HEK293 (cell line): ENCODE measurements around the gene MED4.
A peak's percentile ranks its signal among the peaks of the same experiment; 100 is the strongest.

Source experiments
- GFI1B ChIP-seq: fragments of 450-650 bp; formaldehyde crosslinking; IDR thresholded peaks from 2 replicates; pipeline ENCODE4 v1.5.1; 2016; ENCODE audit warnings: missing biosample characterization, missing genetic modification characterization
- KLF10 ChIP-seq: fragments of 450-650 bp; IDR thresholded peaks from 2 replicates; pipeline ENCODE4 v1.5.1; 2018; ENCODE audit warnings: missing biosample characterization, mild to moderate bottlenecking, missing genetic modification characterization
- MEIS1 ChIP-seq: sonication (generic); formaldehyde crosslinking; IDR thresholded peaks from 2 replicates; pipeline ENCODE4 v1.8.1; 2022; ENCODE audit warnings: missing genetic modification reagents, mild to moderate bottlenecking, borderline replicate concordance
- PRDM1 ChIP-seq: fragments of 450-650 bp; formaldehyde crosslinking; IDR thresholded peaks from 2 replicates; pipeline ENCODE4; 2016; ENCODE audit warnings: missing biosample characterization, missing genetic modification characterization
- SALL2 ChIP-seq: fragments of 450-650 bp; formaldehyde crosslinking; IDR thresholded peaks from 2 replicates; pipeline ENCODE4 v1.5.0; 2017; ENCODE audit warnings: missing biosample characterization, mild to moderate bottlenecking, missing genetic modification characterization, borderline replicate concordance
- SETDB1 ChIP-seq: IDR thresholded peaks from one replicate; pipeline ENCODE4 v1.6.1; 2017; ENCODE audit warnings: mild to moderate bottlenecking, low read length, moderate library complexity, mixed read lengths; ENCODE audit not compliant: insufficient read length
- ZBTB20 ChIP-seq: fragments of 450-650 bp; formaldehyde crosslinking; IDR thresholded peaks from 2 replicates; pipeline ENCODE4 v1.5.1; 2016; ENCODE audit warnings: missing biosample characterization, missing genetic modification characterization
- ZEB2 ChIP-seq: fragments of 450-650 bp; formaldehyde crosslinking; IDR thresholded peaks from 2 replicates; pipeline ENCODE4 v1.5.1; 2016; ENCODE audit warnings: missing biosample characterization, missing genetic modification characterization
- ZFP3 ChIP-seq: fragments of 450-650 bp; formaldehyde crosslinking; IDR thresholded peaks from 2 replicates; pipeline ENCODE4 v1.5.1; 2016; ENCODE audit warnings: low read depth, missing biosample characterization, missing genetic modification characterization
- ZFP37 ChIP-seq: fragments of 450-650 bp; formaldehyde crosslinking; IDR thresholded peaks from 2 replicates; pipeline ENCODE4 v1.5.1; 2016; ENCODE audit warnings: missing biosample characterization, missing genetic modification characterization
- ZIC2 ChIP-seq: fragments of 450-650 bp; formaldehyde crosslinking; IDR thresholded peaks from 2 replicates; pipeline ENCODE4 v1.5.1; 2016; ENCODE audit warnings: missing biosample characterization, missing genetic modification characterization
- ZNF112 ChIP-seq: fragments of 450-650 bp; formaldehyde crosslinking; IDR thresholded peaks from 2 replicates; pipeline ENCODE4 v1.5.0; 2017; ENCODE audit warnings: missing biosample characterization, missing genetic modification characterization
- ZNF132 ChIP-seq: fragments of 450-650 bp; formaldehyde crosslinking; IDR thresholded peaks from 2 replicates; pipeline ENCODE4 v1.5.1; 2017; ENCODE audit warnings: missing biosample characterization, missing genetic modification characterization, borderline replicate concordance
- ZNF214 ChIP-seq: fragments of 450-650 bp; formaldehyde crosslinking; IDR thresholded peaks from 2 replicates; pipeline ENCODE4 v1.5.1; 2017; ENCODE audit warnings: missing biosample characterization, mild to moderate bottlenecking, missing genetic modification characterization, borderline replicate concordance
- ZNF223 ChIP-seq: fragments of 450-650 bp; formaldehyde crosslinking; IDR thresholded peaks from 2 replicates; pipeline ENCODE4 v1.5.1; 2016; ENCODE audit warnings: missing biosample characterization, missing genetic modification characterization
- ZNF23 ChIP-seq: fragments of 450-650 bp; formaldehyde crosslinking; IDR thresholded peaks from 2 replicates; pipeline ENCODE4 v1.5.1; 2016; ENCODE audit warnings: missing biosample characterization, missing genetic modification characterization, borderline replicate concordance
- ZNF248 ChIP-seq: fragments of 450-650 bp; formaldehyde crosslinking; IDR thresholded peaks from 2 replicates; pipeline ENCODE4 v1.5.1; 2017; ENCODE audit warnings: missing biosample characterization, missing genetic modification characterization
- ZNF341 ChIP-seq: fragments of 450-650 bp; formaldehyde crosslinking; IDR thresholded peaks from 2 replicates; pipeline ENCODE4; 2016; ENCODE audit warnings: low read depth, missing biosample characterization, missing genetic modification characterization
- ZNF488 ChIP-seq: fragments of 450-650 bp; formaldehyde crosslinking; IDR thresholded peaks from 2 replicates; pipeline ENCODE4 v1.5.1; 2016; ENCODE audit warnings: missing biosample characterization, missing genetic modification characterization
- ZNF510 ChIP-seq: fragments of 450-650 bp; formaldehyde crosslinking; IDR thresholded peaks from 2 replicates; pipeline ENCODE4 v1.5.1; 2018; ENCODE audit warnings: mild to moderate bottlenecking, missing genetic modification characterization, missing biosample characterization; ENCODE audit not compliant: insufficient replicate concordance
- ZNF560 ChIP-seq: fragments of 450-650 bp; formaldehyde crosslinking; IDR thresholded peaks from 2 replicates; pipeline ENCODE4 v1.5.1; 2017; ENCODE audit warnings: missing biosample characterization, missing genetic modification characterization, borderline replicate concordance
- ZNF600 ChIP-seq: fragments of 450-650 bp; formaldehyde crosslinking; IDR thresholded peaks from 2 replicates; pipeline ENCODE4 v1.5.1; 2016; ENCODE audit warnings: missing biosample characterization, missing genetic modification characterization
- ZNF610 ChIP-seq: fragments of 450-650 bp; formaldehyde crosslinking; IDR thresholded peaks from 2 replicates; pipeline ENCODE4 v1.5.1; 2016; ENCODE audit warnings: missing biosample characterization, missing genetic modification characterization, borderline replicate concordance
- ZNF623 ChIP-seq: fragments of 450-650 bp; formaldehyde crosslinking; IDR thresholded peaks from 2 replicates; pipeline ENCODE4 v1.5.1; 2016; ENCODE audit warnings: missing biosample characterization, missing genetic modification characterization
- ZNF645 ChIP-seq: fragments of 450-650 bp; formaldehyde crosslinking; IDR thresholded peaks from 2 replicates; pipeline ENCODE4; 2016; ENCODE audit warnings: missing biosample characterization, missing genetic modification characterization
- ZNF785 ChIP-seq: fragments of 450-650 bp; formaldehyde crosslinking; IDR thresholded peaks from 2 replicates; pipeline ENCODE4 v1.5.1; 2016; ENCODE audit warnings: missing biosample characterization, missing genetic modification characterization
- ZXDB ChIP-seq: fragments of 450-650 bp; formaldehyde crosslinking; IDR thresholded peaks from 2 replicates; pipeline ENCODE4 v1.5.1; 2016; ENCODE audit warnings: missing biosample characterization, missing genetic modification characterization
- TF ChIP-seq, protein P1 (sequence below): sonication (generic); formaldehyde crosslinking; IDR thresholded peaks from 2 replicates; pipeline ENCODE4 v1.8.1; 2022; ENCODE audit warnings: mild to moderate bottlenecking, moderate library complexity, missing genetic modification reagents
- TF ChIP-seq, protein P2 (sequence below): fragments of 450-650 bp; formaldehyde crosslinking; IDR thresholded peaks from 2 replicates; pipeline ENCODE4 v1.5.1; 2016; ENCODE audit warnings: missing biosample characterization, missing genetic modification characterization, borderline replicate concordance
- TF ChIP-seq, protein P3 (sequence below): fragments of 450-650 bp; formaldehyde crosslinking; IDR thresholded peaks from 2 replicates; pipeline ENCODE4 v1.5.1; 2016; ENCODE audit warnings: missing biosample characterization, missing genetic modification characterization, low read depth

Gene MED4

DNA sequence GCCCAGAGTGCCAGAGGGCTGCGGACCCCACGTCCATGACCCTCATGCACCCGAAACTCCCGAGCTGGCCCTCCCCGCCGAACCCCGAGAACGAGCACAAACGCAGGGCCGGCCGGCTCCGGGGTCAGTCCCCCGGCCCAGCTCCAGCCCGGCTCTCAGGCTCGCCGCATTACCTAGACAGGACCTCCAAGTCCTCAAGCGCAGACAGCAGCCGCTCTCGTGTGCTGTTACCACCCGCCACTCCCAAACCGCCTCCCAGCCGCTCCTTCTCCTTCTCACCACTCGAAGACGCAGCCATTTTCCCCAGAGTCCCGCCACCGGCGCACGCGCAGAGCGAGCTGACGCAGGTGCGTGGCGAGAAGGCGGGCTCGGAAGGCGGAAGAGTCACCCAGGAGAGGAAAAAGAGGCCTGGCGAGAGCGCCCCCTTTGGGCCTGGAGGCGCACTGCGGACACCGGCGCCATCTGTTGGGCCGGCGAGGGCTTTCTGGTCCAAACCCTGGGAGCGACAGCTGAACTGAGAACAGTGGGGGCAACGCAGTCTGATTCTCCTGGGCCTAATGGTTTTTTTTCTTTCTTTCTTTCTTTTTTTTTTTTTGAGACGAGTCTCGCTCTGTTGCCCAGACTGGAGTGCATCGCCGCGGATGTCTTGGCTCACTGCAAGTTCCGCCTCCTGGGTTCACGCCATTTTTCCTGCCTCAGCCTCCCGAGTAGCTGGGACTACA is at the start of gene MED4 (continued):
- TF ChIP-seq, protein P1, sequence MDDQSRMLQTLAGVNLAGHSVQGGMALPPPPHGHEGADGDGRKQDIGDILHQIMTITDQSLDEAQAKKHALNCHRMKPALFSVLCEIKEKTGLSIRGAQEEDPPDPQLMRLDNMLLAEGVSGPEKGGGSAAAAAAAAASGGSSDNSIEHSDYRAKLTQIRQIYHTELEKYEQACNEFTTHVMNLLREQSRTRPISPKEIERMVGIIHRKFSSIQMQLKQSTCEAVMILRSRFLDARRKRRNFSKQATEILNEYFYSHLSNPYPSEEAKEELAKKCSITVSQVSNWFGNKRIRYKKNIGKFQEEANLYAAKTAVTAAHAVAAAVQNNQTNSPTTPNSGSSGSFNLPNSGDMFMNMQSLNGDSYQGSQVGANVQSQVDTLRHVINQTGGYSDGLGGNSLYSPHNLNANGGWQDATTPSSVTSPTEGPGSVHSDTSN (CRISPR knock-in tag) = peak; percentile 62; the same call in 1 of the 2 replicates
- TF ChIP-seq ZFP3 (tag by site-specific recombination) (no peak; the same call in 1 of the 2 replicates), ZIC2 (no peak), ZNF785 (tag by site-specific recombination) (peak; percentile 14; the same call in 1 of the 2 replicates), ZFP37 (peak; percentile 83), ZNF488 (tag by site-specific recombination) (no peak), ZBTB20 (tag by site-specific recombination) (no peak; the same call in 1 of the 2 replicates), SETDB1 (peak; percentile 50), ZEB2 (tag by site-specific recombination) (peak; percentile 60; the same call in 1 of the 2 replicates), ZNF214 (no peak), ZNF645 (tag by site-specific recombination) (no peak), ZNF132 (tag by site-specific recombination) (no peak), ZNF600 (tag by site-specific recombination) (0 out of 2 replicates have a peak, but pooled peaks have one; percentile 34), GFI1B (tag by site-specific recombination) (no peak), MEIS1 (no peak), ZNF510 (tag by site-specific recombination) (no peak), SALL2 (no peak), ZNF341 (peak; percentile 42), ZXDB (peak; percentile 53), ZNF112 (tag by site-specific recombination) (no peak), ZNF610 (tag by site-specific recombination) (peak; percentile 97; the same call in 1 of the 2 replicates), ZNF248 (tag by site-specific recombination) (no peak), ZNF623 (tag by site-specific recombination) (0 out of 2 replicates have a peak, but pooled peaks have one; percentile 12), ZNF560 (tag by site-specific recombination) (peak; percentile 34; the same call in 1 of the 2 replicates), ZNF23 (no peak), KLF10 (tag by site-specific recombination) (no peak), ZNF223 (no peak), PRDM1 (tag by site-specific recombination) (no peak)
- TF ChIP-seq, protein P2, sequence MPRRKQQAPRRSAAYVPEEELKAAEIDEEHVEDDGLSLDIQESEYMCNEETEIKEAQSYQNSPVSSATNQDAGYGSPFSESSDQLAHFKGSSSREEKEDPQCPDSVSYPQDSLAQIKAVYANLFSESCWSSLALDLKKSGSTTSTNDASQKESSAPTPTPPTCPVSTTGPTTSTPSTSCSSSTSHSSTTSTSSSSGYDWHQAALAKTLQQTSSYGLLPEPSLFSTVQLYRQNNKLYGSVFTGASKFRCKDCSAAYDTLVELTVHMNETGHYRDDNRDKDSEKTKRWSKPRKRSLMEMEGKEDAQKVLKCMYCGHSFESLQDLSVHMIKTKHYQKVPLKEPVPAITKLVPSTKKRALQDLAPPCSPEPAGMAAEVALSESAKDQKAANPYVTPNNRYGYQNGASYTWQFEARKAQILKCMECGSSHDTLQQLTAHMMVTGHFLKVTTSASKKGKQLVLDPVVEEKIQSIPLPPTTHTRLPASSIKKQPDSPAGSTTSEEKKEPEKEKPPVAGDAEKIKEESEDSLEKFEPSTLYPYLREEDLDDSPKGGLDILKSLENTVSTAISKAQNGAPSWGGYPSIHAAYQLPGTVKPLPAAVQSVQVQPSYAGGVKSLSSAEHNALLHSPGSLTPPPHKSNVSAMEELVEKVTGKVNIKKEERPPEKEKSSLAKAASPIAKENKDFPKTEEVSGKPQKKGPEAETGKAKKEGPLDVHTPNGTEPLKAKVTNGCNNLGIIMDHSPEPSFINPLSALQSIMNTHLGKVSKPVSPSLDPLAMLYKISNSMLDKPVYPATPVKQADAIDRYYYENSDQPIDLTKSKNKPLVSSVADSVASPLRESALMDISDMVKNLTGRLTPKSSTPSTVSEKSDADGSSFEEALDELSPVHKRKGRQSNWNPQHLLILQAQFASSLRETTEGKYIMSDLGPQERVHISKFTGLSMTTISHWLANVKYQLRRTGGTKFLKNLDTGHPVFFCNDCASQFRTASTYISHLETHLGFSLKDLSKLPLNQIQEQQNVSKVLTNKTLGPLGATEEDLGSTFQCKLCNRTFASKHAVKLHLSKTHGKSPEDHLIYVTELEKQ (tag by site-specific recombination) = no peak
- TF ChIP-seq, protein P3, sequence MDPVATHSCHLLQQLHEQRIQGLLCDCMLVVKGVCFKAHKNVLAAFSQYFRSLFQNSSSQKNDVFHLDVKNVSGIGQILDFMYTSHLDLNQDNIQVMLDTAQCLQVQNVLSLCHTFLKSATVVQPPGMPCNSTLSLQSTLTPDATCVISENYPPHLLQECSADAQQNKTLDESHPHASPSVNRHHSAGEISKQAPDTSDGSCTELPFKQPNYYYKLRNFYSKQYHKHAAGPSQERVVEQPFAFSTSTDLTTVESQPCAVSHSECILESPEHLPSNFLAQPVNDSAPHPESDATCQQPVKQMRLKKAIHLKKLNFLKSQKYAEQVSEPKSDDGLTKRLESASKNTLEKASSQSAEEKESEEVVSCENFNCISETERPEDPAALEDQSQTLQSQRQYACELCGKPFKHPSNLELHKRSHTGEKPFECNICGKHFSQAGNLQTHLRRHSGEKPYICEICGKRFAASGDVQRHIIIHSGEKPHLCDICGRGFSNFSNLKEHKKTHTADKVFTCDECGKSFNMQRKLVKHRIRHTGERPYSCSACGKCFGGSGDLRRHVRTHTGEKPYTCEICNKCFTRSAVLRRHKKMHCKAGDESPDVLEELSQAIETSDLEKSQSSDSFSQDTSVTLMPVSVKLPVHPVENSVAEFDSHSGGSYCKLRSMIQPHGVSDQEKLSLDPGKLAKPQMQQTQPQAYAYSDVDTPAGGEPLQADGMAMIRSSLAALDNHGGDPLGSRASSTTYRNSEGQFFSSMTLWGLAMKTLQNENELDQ (tag by site-specific recombination) = no peak
